Right lobe of liver (tissue), 6 donors: Measurements from ENCODE around the gene TRIM22. TPM values are rescaled to one million over a fixed set of nuclear protein-coding genes. Genes with fewer than 3 reads are reported as not detected.
"Not testable (repeated sequence)": the region's sequence is repeated elsewhere in the genome, so short reads cannot be mapped to it uniquely, and the experiment has no call there.

ENCODE experiments used
- ATAC-seq, 4 donors: fragments of 200-7000 bp; cut with Tn5 transposase; one replicate each; pipeline ENCODE4 v1.9.1; 2020; ENCODE audit warnings: mild to moderate bottlenecking in 4 of 4, moderate library complexity in 4 of 4
- DNase-seq, 3 donors: peaks; one replicate each; pipeline ENCODE4 v3.0.0-alpha.2; 2020
- H3K27ac ChIP-seq, 3 donors: fragments of 200-600 bp; one replicate each; pipeline ENCODE4 v1.8.0; 2022
- H3K27me3 ChIP-seq, 2 donors: fragments of 200-600 bp; one replicate each; pipeline ENCODE4 v1.8.0; 2022
- H3K36me3 ChIP-seq, 4 donors: fragments of 200-600 bp; sonication (generic) in 1 of 4; one replicate each; pipeline versions ENCODE4 v1.5.1 to v1.8.0; 2017 to 2022; ENCODE audit warnings: control low read depth in 1 of 4
- H3K4me1 ChIP-seq, 4 donors: fragments of 200-600 bp; sonication (generic) in 1 of 4; one replicate each; pipeline versions ENCODE4 v1.5.1 to v1.8.0; 2017 to 2022; ENCODE audit warnings: control low read depth in 1 of 4
- H3K4me3 ChIP-seq, 3 donors: fragments of 200-600 bp; one replicate each; pipeline ENCODE4 v1.8.0; 2022
- H3K9me3 ChIP-seq, 4 donors: fragments of 200-600 bp; sonication (generic) in 1 of 4; one replicate each; pipeline versions ENCODE4 v1.5.1 to v1.8.0; 2017 to 2022; ENCODE audit warnings: control low read depth in 1 of 4
- POLR2A ChIP-seq: fragments of 450-650 bp; IDR thresholded peaks from one replicate; pipeline ENCODE4 v1.6.1; 2017; ENCODE audit warnings: antibody characterized with exemption, mild to moderate bottlenecking
- WGBS: methylation state at CpG from one replicate; pipeline ENCODE4 v1.1.6; 2018; ENCODE audit warnings: low coverage, low lambda C conversion rate; ENCODE audit not compliant: insufficient coverage; ENCODE audit errors: missing lambda C conversion rate; 5-methylcytosine and 5-hydroxymethylcytosine counted together
- intact Hi-C, 2 donors: fragments of 100-400 bp; cut with DNase I; formaldehyde crosslinking; loops; one replicate each; pipeline versions ENCODE4 v1.11.2 to v1.14.1; 2022
- total RNA-seq, 6 experiments: library from RNA; depleted of rRNA in 2 of 6; stranded (reverse); fragments of >200 nt in 2 of 6; fragmentation: NEBNext Ultra II Directional in 3 of 6; extraction: Animal tissue kit (Norgen Biotek cat#: 25700) in 3 of 6; gene quantifications; one replicate each; pipeline versions ENCODE4 v1.1.0 to v1.2.4, GENCODE V29; 2016 to 2023
- TF ChIP-seq, protein P1 (sequence below), 4 donors: fragments of 200-600 bp in 3 of 4; fragments of 450-650 bp in 1 of 4; IDR thresholded peaks; one replicate each; pipeline versions ENCODE4 v1.5.1 to v1.8.0; 2016 to 2022; ENCODE audit warnings: antibody characterized with exemption in 4 of 4, mild to moderate bottlenecking in 2 of 4
- donor health status: DM: no; HTN: yes; CAD: no.
- donor health status: DM: no; HTN: no; CAD: no.
- donor health status: DM: no; HTN: no; CAD: no.
- donor health status: DM: no; HTN: yes; CAD: no.
- donor health status: DM: no; HTN: yes; CAD: no.

Gene TRIM22
- total RNA-seq, 6 experiments from 2014 or later: 10.0 to 29.1 (median 13.8) TPM

DNA sequence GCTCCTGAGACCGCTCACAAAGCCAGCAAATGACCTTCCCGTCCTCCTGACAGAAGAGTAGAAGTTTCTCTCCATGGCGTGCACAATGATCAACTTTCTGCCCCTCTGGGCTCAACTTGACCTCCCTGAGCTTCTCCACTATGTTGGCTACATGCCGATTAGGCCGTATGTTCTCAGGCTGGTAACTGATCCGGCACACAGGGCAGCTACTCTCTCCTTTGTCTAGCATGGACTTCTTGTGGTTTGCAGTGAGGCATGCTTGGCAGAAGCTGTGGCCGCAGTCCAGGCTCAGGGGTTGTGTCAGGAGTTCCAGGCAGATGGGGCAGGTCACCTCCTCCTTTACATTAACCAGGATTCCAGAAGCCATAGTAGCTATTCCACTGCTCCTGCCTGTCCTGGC lies 9.8 kb upstream of the TRIM22 start:
- peaks cover 0 to 4% (median 0%) of the 10 kb centered on the region in 4 donors for H3K4me1 ChIP-seq
- WGBS: 93% methylated on average over 5 of the region's 7 CpGs
- no peak for DNase-seq
- intact Hi-C loops: no loop called here
- H3K36me3 ChIP-seq: peaks cover 0 to 28% (median 10%) of the 10 kb centered on the region in 4 donors
- no peak for TF ChIP-seq POLR2A
- TF ChIP-seq, protein P1, sequence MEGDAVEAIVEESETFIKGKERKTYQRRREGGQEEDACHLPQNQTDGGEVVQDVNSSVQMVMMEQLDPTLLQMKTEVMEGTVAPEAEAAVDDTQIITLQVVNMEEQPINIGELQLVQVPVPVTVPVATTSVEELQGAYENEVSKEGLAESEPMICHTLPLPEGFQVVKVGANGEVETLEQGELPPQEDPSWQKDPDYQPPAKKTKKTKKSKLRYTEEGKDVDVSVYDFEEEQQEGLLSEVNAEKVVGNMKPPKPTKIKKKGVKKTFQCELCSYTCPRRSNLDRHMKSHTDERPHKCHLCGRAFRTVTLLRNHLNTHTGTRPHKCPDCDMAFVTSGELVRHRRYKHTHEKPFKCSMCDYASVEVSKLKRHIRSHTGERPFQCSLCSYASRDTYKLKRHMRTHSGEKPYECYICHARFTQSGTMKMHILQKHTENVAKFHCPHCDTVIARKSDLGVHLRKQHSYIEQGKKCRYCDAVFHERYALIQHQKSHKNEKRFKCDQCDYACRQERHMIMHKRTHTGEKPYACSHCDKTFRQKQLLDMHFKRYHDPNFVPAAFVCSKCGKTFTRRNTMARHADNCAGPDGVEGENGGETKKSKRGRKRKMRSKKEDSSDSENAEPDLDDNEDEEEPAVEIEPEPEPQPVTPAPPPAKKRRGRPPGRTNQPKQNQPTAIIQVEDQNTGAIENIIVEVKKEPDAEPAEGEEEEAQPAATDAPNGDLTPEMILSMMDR (IDR thresholded peaks at IDR 0.05): no peak
- no peak for ATAC-seq
- no peaks in the 10 kb centered on the region for H3K27me3 ChIP-seq
- H3K9me3 ChIP-seq: no peaks in the 10 kb centered on the region
- no peak overlapping the region for H3K27ac ChIP-seq
- H3K4me3 ChIP-seq: no peak overlapping the region

DNA sequence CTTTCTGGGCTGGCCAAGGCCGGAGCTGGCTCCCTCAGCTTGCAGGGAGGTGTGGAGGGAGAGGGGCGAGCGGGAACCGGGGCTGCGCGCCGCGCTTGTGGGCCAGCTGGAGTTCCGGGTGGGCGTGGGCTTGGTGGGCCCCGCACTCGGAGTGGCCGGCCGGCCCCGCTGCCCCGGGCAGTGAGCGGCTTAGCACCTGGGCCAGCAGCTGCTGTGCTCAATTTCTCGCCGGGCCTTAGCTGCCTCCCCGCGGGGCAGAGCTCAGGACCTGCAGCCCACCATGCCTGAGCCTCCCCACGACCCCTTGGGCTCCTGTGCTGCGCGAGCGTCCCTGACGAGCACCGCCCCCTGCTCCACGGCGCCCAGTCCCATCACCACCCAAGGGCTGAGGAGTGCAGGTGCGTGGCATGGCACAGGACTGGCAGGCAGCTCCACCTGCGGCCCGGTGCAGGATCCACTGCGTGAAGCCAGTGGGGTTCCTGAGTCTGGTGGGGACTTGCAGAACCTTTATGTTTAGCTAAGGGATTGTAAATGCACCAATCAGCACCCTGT lies 6.6 kb upstream of the TRIM22 start:
- no CpG with 5 or more reads among the region's 33 CpGs for WGBS
- H3K27me3 ChIP-seq, H3K9me3 ChIP-seq, H3K4me1 ChIP-seq, H3K4me3 ChIP-seq, ATAC-seq, intact Hi-C loops, DNase-seq, H3K27ac ChIP-seq: not testable (repeated sequence)
- peaks cover 0 to 22% (median 7%) of the 10 kb centered on the region in 4 donors for H3K36me3 ChIP-seq

DNA sequence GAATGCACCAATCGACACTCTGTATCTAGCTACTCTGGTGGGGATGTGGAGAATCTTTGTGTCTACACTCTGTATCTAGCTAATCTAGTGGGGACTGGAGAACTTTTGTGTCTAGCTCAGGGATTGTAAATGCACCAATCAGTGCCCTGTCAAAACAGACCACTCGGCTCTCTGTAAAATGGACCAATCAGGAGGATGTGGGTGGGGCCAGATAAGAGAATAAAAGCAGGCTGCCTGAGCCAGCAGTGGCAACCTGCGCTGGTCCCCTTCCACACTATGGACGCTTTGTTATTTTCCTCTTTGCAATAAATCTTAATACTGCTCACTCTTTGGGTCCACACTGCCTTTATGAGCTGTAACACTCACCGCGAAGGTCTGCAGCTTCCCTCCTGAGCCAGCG lies 6.0 kb upstream of the TRIM22 start:
- Histone ChIP-seq H3K36me3 (peaks cover 0 to 15% (median 4%) of the 10 kb centered on the region in 4 donors), H3K4me3 (peak overlapping the region in 2 of 3 donors; percentile 38 to 53), H3K27ac (peak overlapping the region in 2 of 3 donors; percentile 86 to 93)
- H3K4me1 ChIP-seq, H3K27me3 ChIP-seq, DNase-seq, intact Hi-C loops, ATAC-seq, H3K9me3 ChIP-seq: not testable (repeated sequence)
- WGBS: 39% methylated on average over 5 of the region's 7 CpGs

DNA sequence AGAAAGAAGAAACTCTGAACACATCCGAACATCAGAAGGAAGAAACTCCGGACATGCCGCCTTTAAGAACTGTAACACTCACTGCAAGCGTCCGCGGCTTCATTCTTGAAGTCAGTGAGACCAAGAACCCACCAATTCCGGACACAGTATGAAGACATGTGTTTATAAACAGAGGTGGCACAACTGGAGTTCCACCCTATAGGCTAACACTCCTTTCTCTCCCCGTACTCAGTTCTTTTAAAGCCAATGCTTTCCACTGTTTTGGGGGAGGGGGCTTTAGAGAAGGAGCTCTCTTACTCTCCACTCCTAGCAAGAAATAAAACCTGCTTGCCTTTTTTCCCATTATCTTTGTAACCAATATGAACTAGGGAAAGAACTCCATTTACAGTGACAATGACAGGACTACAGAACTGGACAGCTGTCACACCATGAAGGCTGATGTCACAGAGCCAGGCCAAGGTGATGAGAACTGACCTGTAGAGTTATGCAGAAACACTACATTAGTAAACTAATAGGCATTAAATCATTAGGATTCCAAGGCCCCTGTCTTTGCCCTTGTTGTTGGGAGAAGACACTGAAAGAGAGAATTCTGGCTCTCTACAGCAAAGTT lies 5.4 kb upstream of the TRIM22 start:
- intact Hi-C loops: no loop called here
- DNase-seq (no peak), ATAC-seq (peak; percentile 9 to 16 (median 14))
- H3K4me1 ChIP-seq: peaks cover 0 to 10% (median 0%) of the 10 kb centered on the region in 4 donors
- 32% methylated on average over 4 of the region's 8 CpGs for WGBS
- no peaks in the 10 kb centered on the region for H3K27me3 ChIP-seq
- H3K9me3 ChIP-seq: no peaks in the 10 kb centered on the region
- TF ChIP-seq, protein P1 (IDR thresholded peaks at IDR 0.05): no peak
- TF ChIP-seq POLR2A: no peak
- H3K4me3 ChIP-seq: peak overlapping the region; percentile 38 to 63 (median 53)
- H3K27ac ChIP-seq: peak overlapping the region; percentile 86 to 93 (median 91)
- H3K36me3 ChIP-seq: peaks cover 0 to 10% (median 1%) of the 10 kb centered on the region in 4 donors

DNA sequence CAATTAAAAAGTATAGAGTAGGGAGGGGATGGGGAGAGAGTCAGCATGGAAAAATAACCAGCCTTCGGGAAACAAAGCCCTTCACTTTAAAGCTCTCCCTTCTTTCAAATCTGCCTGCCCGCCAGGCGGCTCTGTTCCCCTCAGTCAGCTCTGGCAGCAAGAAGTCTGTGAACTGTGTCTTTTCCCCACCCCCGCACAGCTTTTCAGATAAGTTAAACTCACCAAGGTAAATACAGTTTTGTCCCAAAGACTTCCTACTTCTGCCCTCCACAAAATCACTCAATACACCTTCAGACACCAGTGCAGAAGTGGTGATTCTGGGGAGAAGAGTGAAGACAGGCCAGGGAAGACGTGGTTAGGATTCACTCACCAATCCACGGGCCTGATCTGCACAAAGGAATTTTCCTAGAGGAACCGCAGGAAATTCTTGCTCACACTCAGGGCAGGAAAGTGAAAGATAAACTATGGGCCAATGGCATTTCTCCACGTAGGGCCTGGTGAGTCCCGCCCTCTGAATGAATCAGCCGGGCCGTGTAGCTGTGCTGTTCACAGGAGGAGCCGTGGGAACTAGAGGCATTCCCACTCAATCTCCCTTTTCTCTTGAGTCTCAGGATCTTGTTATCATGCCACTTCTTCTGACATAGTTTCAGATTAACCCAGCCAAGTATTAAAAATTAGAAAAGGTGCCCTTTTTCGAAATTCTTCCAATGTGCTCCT lies 4.8 kb upstream of the TRIM22 start, which contains the start of gene TRIM5:
Gene TRIM5, minus strand, starts transcription at position 429 of the 717 bp plus-strand sequence. CDS start 4,897 bp downstream, outside the sequence.
- peaks cover 0 to 4% (median 0%) of the 10 kb centered on the region in 4 donors for H3K36me3 ChIP-seq
- H3K4me3 ChIP-seq: peak within 1 kb of the TSS; percentile 38 to 63 (median 53)
- TF ChIP-seq, protein P1 (IDR thresholded peaks at IDR 0.05): peak; percentile 57 to 65 (median 60)
- peak; percentile 75 for TF ChIP-seq POLR2A
- DNase-seq: peak; percentile 85 to 90 (median 87)
- peaks cover 0 to 10% (median 0%) of the 10 kb centered on the region in 4 donors for H3K4me1 ChIP-seq
- peak; percentile 95 to 98 (median 96) for ATAC-seq
- H3K27me3 ChIP-seq: no peaks in the 10 kb centered on the region
- under 1% methylated on average over 13 of the region's 13 CpGs for WGBS
- peak within 1 kb of the TSS; percentile 86 to 93 (median 91) for H3K27ac ChIP-seq
- no peaks in the 10 kb centered on the region for H3K9me3 ChIP-seq
- intact Hi-C loops: no loop called here
